Measurements from ENCODE around the gene ARHGAP15.

DNA sequence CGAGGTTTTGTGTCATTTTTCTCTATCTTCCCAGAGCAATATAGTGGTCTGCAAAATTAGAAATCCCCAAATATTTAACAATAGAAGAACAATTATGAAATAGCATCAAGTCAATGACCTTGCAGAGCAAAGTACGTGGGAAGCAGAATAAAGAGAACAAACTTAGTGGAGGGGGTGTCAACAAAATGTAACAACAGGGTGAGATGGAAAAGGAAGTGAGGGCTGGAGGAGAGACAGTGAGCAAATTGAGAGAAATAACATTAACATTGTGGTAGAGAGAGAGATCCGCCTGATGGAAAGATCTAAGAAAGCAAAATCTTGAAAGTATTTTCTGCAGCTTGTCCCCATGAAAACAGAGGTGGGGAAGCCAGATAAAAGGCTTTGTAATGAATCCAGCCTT lies 23.4 kb downstream of the ARHGAP15 start:
- TF ChIP-seq, protein P1, sequence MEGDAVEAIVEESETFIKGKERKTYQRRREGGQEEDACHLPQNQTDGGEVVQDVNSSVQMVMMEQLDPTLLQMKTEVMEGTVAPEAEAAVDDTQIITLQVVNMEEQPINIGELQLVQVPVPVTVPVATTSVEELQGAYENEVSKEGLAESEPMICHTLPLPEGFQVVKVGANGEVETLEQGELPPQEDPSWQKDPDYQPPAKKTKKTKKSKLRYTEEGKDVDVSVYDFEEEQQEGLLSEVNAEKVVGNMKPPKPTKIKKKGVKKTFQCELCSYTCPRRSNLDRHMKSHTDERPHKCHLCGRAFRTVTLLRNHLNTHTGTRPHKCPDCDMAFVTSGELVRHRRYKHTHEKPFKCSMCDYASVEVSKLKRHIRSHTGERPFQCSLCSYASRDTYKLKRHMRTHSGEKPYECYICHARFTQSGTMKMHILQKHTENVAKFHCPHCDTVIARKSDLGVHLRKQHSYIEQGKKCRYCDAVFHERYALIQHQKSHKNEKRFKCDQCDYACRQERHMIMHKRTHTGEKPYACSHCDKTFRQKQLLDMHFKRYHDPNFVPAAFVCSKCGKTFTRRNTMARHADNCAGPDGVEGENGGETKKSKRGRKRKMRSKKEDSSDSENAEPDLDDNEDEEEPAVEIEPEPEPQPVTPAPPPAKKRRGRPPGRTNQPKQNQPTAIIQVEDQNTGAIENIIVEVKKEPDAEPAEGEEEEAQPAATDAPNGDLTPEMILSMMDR (IDR thresholded peaks at IDR 0.05): no peak
- no peak for TF ChIP-seq EP300 (IDR thresholded peaks at IDR 0.05; ENCODE audit: low read depth)
- TF ChIP-seq POLR2A (IDR thresholded peaks at IDR 0.05): no peak
- TF ChIP-seq POLR2AphosphoS5 (IDR thresholded peaks at IDR 0.05): no peak

Data from transverse colon (tissue), 4 donors.